ENCODE measurements around the gene CMTM6.

CMTM6 gene

DNA sequence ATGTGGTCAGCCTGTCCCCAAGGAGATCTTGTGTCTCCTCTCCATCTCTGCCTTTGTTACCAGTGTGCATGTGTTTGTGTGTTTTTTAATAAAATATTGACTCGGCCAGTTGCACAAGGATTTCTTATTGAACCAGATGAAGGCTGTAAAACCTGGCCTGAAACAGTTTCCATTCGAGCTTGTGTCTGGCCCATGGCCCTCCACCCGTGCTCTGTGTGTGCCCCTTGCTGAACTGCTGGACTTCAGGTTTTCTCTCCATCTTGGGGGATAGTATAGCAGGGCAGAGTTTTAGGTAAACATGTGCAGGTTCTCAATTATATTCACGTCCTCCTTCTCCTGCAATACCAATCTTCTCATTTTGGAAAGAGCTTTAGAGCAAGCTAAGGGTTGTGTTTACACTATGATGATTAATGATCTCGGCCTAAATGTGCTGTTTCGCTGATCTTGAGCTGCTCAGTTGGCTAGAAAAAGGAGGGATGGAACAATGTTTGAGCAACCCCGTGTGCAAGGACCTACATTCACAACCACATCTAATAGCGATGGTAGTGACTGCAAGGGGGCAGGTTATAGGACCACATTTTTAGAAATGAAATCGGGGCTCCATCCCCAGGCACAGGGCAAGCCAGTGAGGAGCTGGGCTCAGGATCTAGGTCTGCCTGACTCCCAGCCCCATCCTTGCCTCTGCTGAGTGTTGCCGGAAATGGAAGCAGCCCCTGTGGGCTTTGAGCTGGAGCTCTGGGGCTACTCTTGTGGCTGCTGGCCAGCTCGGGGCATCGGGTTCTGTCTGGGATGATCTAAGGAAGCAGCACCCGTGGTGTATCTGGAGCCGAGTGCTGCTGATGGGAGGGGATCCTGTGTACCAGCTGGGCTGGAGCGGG is 47.7 kb downstream of the CMTM6 start:
- in situ Hi-C loops (cut with MboI; ENCODE audit: low pct_unique_long_range_greater_than_20kb, low sequenced_read_pairs, unreplicated experiment) = no loop called here
- DNase-seq (ENCODE audit: low spot score) = no peak
- TF ChIP-seq, protein P1, sequence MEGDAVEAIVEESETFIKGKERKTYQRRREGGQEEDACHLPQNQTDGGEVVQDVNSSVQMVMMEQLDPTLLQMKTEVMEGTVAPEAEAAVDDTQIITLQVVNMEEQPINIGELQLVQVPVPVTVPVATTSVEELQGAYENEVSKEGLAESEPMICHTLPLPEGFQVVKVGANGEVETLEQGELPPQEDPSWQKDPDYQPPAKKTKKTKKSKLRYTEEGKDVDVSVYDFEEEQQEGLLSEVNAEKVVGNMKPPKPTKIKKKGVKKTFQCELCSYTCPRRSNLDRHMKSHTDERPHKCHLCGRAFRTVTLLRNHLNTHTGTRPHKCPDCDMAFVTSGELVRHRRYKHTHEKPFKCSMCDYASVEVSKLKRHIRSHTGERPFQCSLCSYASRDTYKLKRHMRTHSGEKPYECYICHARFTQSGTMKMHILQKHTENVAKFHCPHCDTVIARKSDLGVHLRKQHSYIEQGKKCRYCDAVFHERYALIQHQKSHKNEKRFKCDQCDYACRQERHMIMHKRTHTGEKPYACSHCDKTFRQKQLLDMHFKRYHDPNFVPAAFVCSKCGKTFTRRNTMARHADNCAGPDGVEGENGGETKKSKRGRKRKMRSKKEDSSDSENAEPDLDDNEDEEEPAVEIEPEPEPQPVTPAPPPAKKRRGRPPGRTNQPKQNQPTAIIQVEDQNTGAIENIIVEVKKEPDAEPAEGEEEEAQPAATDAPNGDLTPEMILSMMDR (IDR thresholded peaks at IDR 0.05; ENCODE audit: extremely low read depth, insufficient read depth, missing control alignments) = no peak

DNA sequence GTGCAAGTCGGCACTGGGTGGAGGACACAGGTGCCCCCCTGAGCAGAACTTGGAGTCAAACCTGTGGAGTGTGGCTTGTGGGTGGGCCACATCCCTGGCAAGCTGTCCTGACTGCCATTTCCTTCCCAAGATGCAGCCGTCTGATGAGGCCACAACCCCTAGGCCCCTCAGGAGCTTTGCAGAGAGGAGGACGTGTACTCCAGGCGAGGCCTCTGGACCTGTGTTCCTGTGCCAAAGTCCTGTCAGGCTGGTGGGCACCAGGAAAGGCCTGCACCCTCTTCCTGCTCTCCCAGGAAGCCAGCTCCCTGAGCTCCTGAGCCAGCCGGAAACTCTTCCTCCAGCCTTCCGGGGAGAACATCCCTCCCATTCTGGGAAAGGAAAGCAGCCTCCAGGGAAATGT is 48.5 kb downstream of the CMTM6 start:
- in situ Hi-C loops (cut with MboI; ENCODE audit: low pct_unique_long_range_greater_than_20kb, low sequenced_read_pairs, unreplicated experiment) = no loop called here
- DNase-seq (ENCODE audit: low spot score) = no peak
- TF ChIP-seq, protein P1 (IDR thresholded peaks at IDR 0.05; ENCODE audit: extremely low read depth, insufficient read depth, missing control alignments) = no peak

DNA sequence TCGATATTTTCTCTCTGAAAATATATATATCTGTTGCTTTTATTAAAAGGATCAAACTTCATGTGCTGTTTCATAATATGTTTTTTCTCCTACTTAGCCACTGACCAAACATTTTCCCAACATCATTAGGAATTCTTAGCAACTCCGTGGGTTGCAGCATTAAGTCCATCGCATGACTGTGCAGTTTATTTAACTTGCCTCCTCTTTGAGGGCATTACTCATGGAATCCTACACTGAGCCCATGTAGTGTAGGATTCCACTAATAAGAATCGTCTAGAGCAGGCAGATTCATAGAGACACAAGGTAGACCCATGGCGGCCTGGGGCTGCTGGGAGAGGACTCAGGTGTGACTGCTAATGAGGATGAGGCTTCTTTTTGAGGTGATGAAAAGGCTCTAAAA is 49.3 kb downstream of the CMTM6 start:
- in situ Hi-C loops (cut with MboI; ENCODE audit: low pct_unique_long_range_greater_than_20kb, low sequenced_read_pairs, unreplicated experiment) = no loop called here
- DNase-seq (ENCODE audit: low spot score) = no peak
- TF ChIP-seq, protein P1 (IDR thresholded peaks at IDR 0.05; ENCODE audit: extremely low read depth, insufficient read depth, missing control alignments) = no peak

GRCh38 chr3:32452009-32452408 is 50.6 kb downstream of the CMTM6 start:
- no peak for DNase-seq (ENCODE audit: low spot score)
- in situ Hi-C loops (cut with MboI; ENCODE audit: low pct_unique_long_range_greater_than_20kb, low sequenced_read_pairs, unreplicated experiment) = no loop called here
- TF ChIP-seq, protein P1 (IDR thresholded peaks at IDR 0.05; ENCODE audit: extremely low read depth, insufficient read depth, missing control alignments) = no peak

GRCh38 chr3:32450992-32451659 is 51.5 kb downstream of the CMTM6 start:
- DNase-seq (ENCODE audit: low spot score) = no peak
- TF ChIP-seq, protein P1 (IDR thresholded peaks at IDR 0.05; ENCODE audit: extremely low read depth, insufficient read depth, missing control alignments) = no peak
- in situ Hi-C loops (cut with MboI; ENCODE audit: low pct_unique_long_range_greater_than_20kb, low sequenced_read_pairs, unreplicated experiment) = no loop called here

DNA sequence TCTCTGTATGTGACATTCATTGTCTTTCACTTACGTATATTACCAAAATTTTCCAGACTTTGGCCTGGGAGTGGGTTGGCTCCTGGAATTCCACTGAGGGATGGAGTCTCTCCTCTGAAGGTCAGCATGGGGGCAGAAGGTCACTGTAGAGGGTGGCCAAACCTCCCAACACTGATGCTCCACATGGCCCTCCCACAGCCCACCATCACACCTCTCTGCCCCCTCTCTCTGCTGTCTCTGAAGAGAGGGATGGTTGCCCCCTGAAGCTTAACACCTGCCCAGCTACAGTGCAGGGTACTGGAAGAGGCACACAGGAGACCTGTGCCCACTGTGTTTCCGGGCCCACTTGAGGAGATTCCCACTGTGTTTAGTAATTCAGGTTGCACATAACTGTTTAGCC is 52.2 kb downstream of the CMTM6 start:
- TF ChIP-seq, protein P1 (IDR thresholded peaks at IDR 0.05; ENCODE audit: extremely low read depth, insufficient read depth, missing control alignments) = no peak
- no peak for DNase-seq (ENCODE audit: low spot score)
- in situ Hi-C loops (cut with MboI; ENCODE audit: low pct_unique_long_range_greater_than_20kb, low sequenced_read_pairs, unreplicated experiment) = no loop called here

Measured in GM13977 (cell line).